ACHN (cell line): ENCODE data around the gene CNTN5.

Source experiments
- DNase-seq: peaks from one replicate; pipeline ENCODE4 v3.0.0-alpha.2; 2015
- in situ Hi-C: cut with HindIII; loops from 2 replicates; pipeline ENCODE4 v1.10.0; 2017; ENCODE audit warnings: low sequenced_read_pairs, low pct_ligation_motif_present, low pct_unique_long_range_greater_than_20kb

Gene CNTN5

DNA sequence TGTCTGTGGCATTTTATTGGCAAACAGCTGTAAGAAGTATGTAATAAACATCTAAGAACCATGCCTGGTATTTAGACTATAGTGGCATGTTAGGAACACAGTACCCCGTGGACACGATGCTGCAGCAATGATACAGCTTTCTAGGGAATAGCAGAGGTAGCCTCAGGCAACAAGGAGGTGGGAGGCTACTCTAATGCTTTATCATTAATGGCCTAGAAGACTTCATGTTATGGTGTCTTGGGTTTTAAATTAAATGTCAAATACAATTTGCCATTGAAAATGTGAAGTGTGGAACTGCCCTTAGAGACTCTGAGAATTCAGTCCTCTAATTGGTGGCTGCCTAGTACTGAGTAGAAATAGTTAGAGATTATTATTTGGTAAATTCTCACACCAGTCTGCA lies 516.9 kb downstream of the CNTN5 start:
- in situ Hi-C loops, result no loop called here

GRCh38 chr11:99545616-99546015 lies 524.9 kb downstream of the CNTN5 start:
- no peak for DNase-seq
- in situ Hi-C loops, result no loop called here

More for the DNA sequence above, 516.9 kb downstream of the CNTN5 start:
- no peak for DNase-seq

GRCh38 chr11:99548264-99548663 lies 527.5 kb downstream of the CNTN5 start:
- in situ Hi-C loops, result no loop called here
- no peak for DNase-seq

GRCh38 chr11:99554232-99554903 lies 533.6 kb downstream of the CNTN5 start:
- DNase-seq, result no peak
- in situ Hi-C loops, result no loop called here

GRCh38 chr11:99555486-99555885 lies 534.7 kb downstream of the CNTN5 start:
- no peak for DNase-seq
- in situ Hi-C loops, result no loop called here

- no peak for DNase-seq
- in situ Hi-C loops, result no loop called here
Observed at GRCh38 chr11:99565333-99565732, 544.6 kb downstream of the CNTN5 start.

DNA sequence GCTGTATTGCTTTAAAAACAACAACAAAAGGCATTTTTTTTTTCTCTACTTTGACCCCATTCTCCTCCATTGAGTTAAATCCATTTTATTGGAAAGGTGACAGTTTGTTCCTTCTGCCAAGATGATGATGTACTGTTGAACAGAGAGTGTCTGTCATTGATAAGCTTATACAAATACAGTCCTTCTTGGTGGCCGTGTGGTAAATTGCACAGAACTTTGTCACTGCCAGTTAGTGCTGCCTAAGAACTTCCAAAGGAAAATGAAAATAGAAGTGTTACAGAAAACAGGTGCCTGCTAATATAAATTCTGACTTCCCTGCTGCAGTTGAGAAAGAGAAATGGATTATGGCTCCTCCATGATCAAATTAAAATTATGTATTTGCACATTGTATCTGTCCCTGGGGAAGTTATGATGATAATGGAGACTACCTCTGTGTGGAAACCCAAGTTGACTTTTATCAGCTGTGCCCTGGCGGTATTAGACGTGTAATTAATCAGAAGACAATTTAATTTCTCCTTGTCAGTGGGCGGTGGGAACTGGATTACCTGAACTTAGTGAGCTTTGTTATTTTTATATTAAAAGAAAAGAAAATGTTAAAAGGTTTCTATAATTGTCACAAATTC lies 546.7 kb downstream of the CNTN5 start:
- DNase-seq, result no peak
- in situ Hi-C loops, result no loop called here

- in situ Hi-C loops, result no loop called here
- DNase-seq, result no peak
Observed at GRCh38 chr11:99568808-99569207, 548.1 kb downstream of the CNTN5 start.

DNA sequence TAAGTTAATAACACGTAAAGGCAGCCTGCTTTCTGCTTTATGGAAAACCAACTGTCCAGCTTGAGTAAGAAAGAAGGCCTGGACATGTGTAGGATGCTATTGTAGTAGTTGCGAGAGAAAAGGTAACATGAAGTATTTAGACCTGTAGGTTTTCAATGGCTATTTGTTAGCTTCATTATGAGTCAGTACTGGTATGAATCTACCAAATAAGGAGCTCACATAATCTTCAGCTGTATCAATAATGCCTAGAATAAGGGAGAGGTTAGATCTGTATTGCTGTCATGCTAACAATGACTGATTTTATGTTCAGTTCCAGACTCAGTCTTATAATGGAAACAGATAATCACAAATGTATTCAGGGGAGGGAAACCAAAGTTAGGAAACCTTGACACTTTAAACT lies 550.3 kb downstream of the CNTN5 start:
- in situ Hi-C loops, result no loop called here
- no peak for DNase-seq

DNA sequence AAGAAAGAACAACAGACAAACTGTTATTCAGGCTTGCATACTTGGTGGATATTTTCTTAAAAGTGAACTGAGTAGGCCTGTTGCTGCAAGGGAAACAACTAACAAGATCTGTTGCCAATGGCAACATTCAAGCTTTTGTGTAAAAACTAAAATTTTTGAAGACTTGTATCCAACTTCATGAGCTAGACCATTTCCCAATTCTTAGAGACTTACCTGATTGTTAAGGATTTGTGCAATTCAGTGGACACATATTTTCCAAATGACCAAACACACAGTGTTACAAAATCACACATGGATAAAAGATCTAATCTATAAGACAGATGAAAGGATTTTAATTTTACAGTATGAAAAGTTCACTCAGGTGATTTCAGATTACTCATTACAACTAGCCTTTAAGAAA lies 564.1 kb downstream of the CNTN5 start:
- DNase-seq, result no peak
- in situ Hi-C loops, result no loop called here

GRCh38 chr11:99585606-99586005 lies 564.9 kb downstream of the CNTN5 start:
- in situ Hi-C loops, result no loop called here
- DNase-seq, result no peak

DNA sequence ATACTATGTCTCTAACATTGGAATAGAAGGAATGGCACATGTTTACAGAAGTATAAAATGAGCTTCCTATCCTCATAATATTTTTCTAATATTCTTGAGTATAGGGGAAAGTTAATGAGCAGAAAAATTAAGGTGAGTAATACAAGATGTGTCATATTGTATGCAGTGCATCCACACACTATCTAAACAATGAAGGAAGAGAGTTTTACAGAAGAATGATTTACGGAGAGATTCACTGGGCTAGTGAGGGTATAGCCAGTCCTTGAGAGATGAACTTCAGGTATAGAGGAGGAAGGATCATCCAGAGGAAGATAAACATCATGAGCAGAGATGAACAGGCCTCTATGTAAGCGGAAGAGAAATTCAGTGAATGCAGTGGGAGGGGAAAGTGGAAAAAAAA lies 569.0 kb downstream of the CNTN5 start:
- no peak for DNase-seq
- in situ Hi-C loops, result no loop called here

- in situ Hi-C loops, result no loop called here
- no peak for DNase-seq
Observed at GRCh38 chr11:99592266-99592665, 571.5 kb downstream of the CNTN5 start.

DNA sequence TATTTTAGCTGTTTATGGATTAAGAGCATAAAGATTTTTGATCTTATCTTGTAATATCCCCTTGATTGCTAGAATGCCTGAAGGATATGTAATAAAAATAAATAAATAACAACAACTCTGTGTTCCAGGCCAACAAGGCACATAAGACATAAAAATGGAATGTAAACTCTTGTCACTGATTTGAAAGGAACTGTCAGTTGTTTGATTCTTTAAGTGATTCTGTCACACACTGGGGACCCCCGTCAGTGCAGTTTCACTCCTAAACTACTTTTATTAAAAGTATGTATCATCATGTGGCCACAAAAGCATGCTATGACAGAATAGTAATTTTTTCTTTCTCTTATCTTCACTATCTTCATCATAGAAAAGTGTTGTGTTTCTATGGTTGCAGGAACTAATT lies 572.4 kb downstream of the CNTN5 start:
- in situ Hi-C loops, result no loop called here
- no peak for DNase-seq

DNA sequence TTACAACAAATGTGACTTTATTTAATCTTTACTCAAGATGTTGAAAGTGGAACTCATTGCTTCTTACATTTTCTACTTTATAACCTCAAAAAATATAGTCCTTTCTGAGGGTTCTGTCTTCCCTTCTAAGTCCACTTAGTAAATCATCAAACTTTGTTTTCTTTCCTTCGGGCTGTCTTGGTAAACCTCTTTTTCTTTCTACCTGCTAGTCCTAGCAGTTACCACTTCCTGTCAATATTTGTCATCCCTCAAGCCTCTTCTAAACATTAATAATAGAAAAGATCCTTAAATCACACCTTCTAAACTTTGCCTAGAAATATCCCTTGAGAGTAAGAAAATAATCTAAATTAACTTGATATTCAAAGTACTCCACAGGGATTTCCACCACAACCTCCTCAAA lies 580.4 kb downstream of the CNTN5 start:
- no peak for DNase-seq
- in situ Hi-C loops, result no loop called here

GRCh38 chr11:99614352-99614751 lies 593.6 kb downstream of the CNTN5 start:
- in situ Hi-C loops, result no loop called here
- DNase-seq, result no peak

- no peak for DNase-seq
- in situ Hi-C loops, result no loop called here
Observed at GRCh38 chr11:99630629-99631028, 609.9 kb downstream of the CNTN5 start.

GRCh38 chr11:99631618-99632017 lies 610.9 kb downstream of the CNTN5 start:
- DNase-seq, result no peak
- in situ Hi-C loops, result no loop called here

DNA sequence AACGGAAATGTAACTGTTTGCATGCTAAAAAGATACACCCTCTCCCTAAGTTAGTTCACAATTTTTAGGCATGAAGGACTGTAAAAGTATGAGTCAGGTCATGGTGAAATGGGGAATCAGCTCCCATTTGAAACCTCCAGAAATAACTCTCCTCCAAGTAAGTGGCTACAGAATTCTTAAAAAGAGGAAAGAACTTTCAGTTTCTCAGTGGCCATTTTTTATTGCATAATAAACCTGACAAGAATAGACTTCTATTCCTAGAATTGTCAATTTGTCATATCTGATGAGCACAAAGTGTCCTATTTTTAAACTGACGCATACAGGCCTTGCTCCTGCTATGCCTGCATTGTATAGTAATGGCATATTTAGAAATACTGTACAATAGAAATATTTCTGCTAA lies 612.2 kb downstream of the CNTN5 start:
- no peak for DNase-seq
- in situ Hi-C loops, result no loop called here

- in situ Hi-C loops, result no loop called here
Observed at GRCh38 chr11:99634581-99634980, 613.8 kb downstream of the CNTN5 start.

More at GRCh38 chr11:99634581-99634980, 613.8 kb downstream of the CNTN5 start:
- DNase-seq, result no peak
